Measurements from ENCODE around the gene CRACR2A. TPM values are rescaled to one million over a fixed set of nuclear protein-coding genes. Genes with fewer than 3 reads are reported as not detected.

The CRACR2A gene
- total RNA-seq, 4 donors from 2014 or later = 34.5 to 165 (median 85.8) TPM

DNA sequence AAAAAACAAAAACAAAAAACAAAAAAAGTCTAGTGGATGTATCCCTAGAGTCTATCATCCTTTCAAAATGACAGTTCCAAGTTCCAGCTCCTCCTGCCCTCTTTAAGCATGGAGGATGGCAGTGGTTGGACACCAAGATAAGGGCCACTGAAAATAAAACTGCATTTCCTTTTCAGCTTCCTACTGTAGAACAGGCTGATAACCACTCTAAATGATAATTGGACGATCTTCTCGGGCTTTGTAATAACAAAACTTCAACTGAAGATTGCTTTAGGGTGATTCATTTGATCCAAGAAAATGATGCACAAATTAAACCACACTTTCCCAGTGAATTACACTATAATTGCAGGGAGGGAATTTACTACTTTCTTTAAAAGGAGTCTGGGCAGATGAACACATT lies 42.2 kb upstream of the CRACR2A start:
- TF ChIP-seq POLR2AphosphoS5 (IDR thresholded peaks at IDR 0.05) (no peak), EP300 (IDR thresholded peaks at IDR 0.05; ENCODE audit: low read depth) (no peak), POLR2A (IDR thresholded peaks at IDR 0.05) (no peak)
- TF ChIP-seq, protein P1, sequence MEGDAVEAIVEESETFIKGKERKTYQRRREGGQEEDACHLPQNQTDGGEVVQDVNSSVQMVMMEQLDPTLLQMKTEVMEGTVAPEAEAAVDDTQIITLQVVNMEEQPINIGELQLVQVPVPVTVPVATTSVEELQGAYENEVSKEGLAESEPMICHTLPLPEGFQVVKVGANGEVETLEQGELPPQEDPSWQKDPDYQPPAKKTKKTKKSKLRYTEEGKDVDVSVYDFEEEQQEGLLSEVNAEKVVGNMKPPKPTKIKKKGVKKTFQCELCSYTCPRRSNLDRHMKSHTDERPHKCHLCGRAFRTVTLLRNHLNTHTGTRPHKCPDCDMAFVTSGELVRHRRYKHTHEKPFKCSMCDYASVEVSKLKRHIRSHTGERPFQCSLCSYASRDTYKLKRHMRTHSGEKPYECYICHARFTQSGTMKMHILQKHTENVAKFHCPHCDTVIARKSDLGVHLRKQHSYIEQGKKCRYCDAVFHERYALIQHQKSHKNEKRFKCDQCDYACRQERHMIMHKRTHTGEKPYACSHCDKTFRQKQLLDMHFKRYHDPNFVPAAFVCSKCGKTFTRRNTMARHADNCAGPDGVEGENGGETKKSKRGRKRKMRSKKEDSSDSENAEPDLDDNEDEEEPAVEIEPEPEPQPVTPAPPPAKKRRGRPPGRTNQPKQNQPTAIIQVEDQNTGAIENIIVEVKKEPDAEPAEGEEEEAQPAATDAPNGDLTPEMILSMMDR (IDR thresholded peaks at IDR 0.05) = no peak
- DNase-seq = no peak
- H3K4me3 ChIP-seq = no peak overlapping the region
- intact Hi-C loops (cut with DNase I; ENCODE audit: low total_unique reads) = no loop called here
- no peaks in the 10 kb centered on the region for H3K27me3 ChIP-seq
- in situ Hi-C loops (cut with MboI; ENCODE audit: low pct_ligation_motif_present in 1 of 4, low pct_unique_long_range_greater_than_20kb in 1 of 4, low sequenced_read_pairs in 3 of 4) = loop anchor here in 3 of 4 donors (10.0 to 25.0 kb wide), 2 partner anchors 500 to 508 kb away; no protein-coding TSS in a partner anchor
- no peaks in the 10 kb centered on the region for H3K36me3 ChIP-seq
- H3K4me1 ChIP-seq = no peaks in the 10 kb centered on the region
- no peak overlapping the region for H3K27ac ChIP-seq
- no peaks in the 10 kb centered on the region for H3K9me3 ChIP-seq
- 7 to 35% methylated on average over 2 of the region's 2 CpGs for WGBS, 2 donors (ENCODE audit: low coverage in 1 of 2)

DNA sequence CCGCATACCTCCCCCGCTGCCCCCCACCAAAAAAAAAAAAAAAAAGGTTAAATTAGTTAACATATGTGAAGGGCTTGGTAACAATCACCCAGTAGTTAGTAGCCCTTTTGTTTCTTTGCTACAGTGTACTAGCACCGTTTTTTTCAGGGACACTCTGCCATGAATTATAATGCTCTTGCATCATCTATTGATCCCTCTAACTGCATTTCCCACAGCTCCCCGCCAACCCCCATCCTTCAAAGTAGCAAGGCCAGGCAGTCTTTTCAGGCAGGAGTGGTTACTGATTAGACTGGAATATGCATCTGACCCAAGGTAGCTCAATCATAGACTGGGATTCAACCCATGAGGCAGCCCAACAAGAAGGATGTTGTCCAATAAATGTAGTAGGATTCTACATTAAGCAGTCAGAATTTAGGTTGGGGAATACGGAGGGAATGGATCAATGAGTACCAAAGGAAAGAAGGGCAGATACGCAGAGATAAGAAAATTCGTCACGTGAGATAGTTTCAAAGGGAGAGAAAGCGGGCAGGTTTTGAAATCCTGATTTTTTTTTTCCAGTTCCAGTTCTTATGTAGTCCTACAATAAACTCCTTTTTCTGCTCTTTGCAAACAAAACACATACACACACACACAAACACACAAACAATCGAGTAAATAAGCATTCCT lies 39.8 kb upstream of the CRACR2A start:
- intact Hi-C loops (cut with DNase I; ENCODE audit: low total_unique reads) = no loop called here
- no peak overlapping the region for H3K27ac ChIP-seq
- WGBS, 2 donors (ENCODE audit: low coverage in 1 of 2) = 91 to 95% methylated on average over 6 to 10 of the region's 10 CpGs

DNA sequence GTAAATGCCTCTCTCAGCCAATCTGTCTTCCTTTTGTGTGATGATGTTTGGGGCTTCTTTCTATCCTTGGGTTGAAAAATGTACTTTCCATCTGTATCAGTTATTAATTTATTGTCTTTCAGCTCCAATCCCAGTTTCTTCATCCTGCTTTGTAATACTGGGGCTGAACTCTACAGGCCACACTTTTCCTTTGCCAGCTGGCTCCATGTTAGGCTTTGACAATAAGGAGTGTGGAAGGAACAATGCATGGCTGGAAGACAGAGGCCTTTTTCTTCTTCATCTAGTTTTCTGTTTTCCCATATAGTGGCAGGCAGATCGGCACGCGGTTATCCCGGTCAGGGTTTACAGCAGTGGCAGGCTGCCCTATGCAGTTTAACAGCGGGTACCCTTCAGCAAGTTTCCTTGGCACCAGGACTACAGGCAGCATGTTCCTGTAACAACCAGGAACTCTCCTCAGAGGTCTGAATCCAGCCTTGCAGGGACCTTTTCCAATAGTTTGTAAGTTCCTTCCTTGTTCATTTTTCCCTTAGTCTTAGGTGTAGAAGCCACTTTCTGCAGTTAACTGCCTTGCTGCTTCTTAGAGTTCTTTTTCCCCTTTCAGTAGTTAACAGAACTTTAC lies 38.5 kb upstream of the CRACR2A start:
- Histone ChIP-seq H3K27ac (no peak overlapping the region), H3K4me3 (no peak overlapping the region), H3K36me3 (no peaks in the 10 kb centered on the region), H3K27me3 (no peaks in the 10 kb centered on the region), H3K9me3 (no peaks in the 10 kb centered on the region), H3K4me1 (no peaks in the 10 kb centered on the region)
- TF ChIP-seq, protein P1 (IDR thresholded peaks at IDR 0.05) = no peak
- TF ChIP-seq POLR2AphosphoS5 (IDR thresholded peaks at IDR 0.05) (no peak), EP300 (IDR thresholded peaks at IDR 0.05; ENCODE audit: low read depth) (no peak), POLR2A (IDR thresholded peaks at IDR 0.05) (no peak)
- intact Hi-C loops (cut with DNase I; ENCODE audit: low total_unique reads) = no loop called here
- WGBS, 2 donors (ENCODE audit: low coverage in 1 of 2) = 95% methylated on average over 5 of the region's 5 CpGs; no CpG with 5 or more reads in 1 of the 2 donors
- DNase-seq = no peak
- in situ Hi-C loops (cut with MboI; ENCODE audit: low pct_ligation_motif_present in 1 of 4, low pct_unique_long_range_greater_than_20kb in 1 of 4, low sequenced_read_pairs in 3 of 4) = loop anchor here in 3 of 4 donors (10.0 to 25.0 kb wide), 2 partner anchors 497 to 504 kb away; no protein-coding TSS in a partner anchor

More for the DNA sequence above, 39.8 kb upstream of the CRACR2A start:
- Histone ChIP-seq H3K4me1 (no peaks in the 10 kb centered on the region), H3K27me3 (no peaks in the 10 kb centered on the region), H3K9me3 (no peaks in the 10 kb centered on the region), H3K36me3 (no peaks in the 10 kb centered on the region), H3K4me3 (no peak overlapping the region)
- DNase-seq = no peak
- in situ Hi-C loops (cut with MboI; ENCODE audit: low pct_ligation_motif_present in 1 of 4, low pct_unique_long_range_greater_than_20kb in 1 of 4, low sequenced_read_pairs in 3 of 4) = loop anchor here in 3 of 4 donors (10.0 to 25.0 kb wide), 2 partner anchors 498 to 505 kb away; no protein-coding TSS in a partner anchor
- no peak for TF ChIP-seq EP300 (IDR thresholded peaks at IDR 0.05; ENCODE audit: low read depth)
- TF ChIP-seq, protein P1 (IDR thresholded peaks at IDR 0.05) = no peak
- no peak for TF ChIP-seq POLR2AphosphoS5 (IDR thresholded peaks at IDR 0.05)
- no peak for TF ChIP-seq POLR2A (IDR thresholded peaks at IDR 0.05)

DNA sequence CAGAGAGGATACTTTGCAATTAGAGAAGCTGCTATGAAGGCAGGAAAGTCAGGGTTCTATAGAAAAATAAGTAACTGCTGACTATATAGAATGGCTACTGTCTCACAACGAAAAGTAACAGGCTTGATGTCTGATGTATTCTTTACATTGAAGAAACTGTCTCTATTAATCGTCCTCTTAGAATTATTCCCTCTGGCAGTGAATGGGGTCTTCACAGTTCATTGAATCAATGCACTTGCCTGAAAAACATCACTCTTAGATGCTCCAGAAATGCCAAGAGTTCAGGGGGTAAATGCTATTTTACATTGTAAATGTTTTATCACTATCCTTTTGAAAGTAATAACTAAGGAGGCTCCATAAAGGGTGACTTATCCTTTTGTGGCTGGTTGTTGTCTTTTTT lies 37.7 kb upstream of the CRACR2A start:
- Histone ChIP-seq H3K27me3 (no peaks in the 10 kb centered on the region), H3K4me1 (no peaks in the 10 kb centered on the region), H3K9me3 (no peaks in the 10 kb centered on the region), H3K4me3 (no peak overlapping the region), H3K36me3 (no peaks in the 10 kb centered on the region), H3K27ac (no peak overlapping the region)
- DNase-seq = no peak
- intact Hi-C loops (cut with DNase I; ENCODE audit: low total_unique reads) (no loop called here), in situ Hi-C loops (cut with MboI; ENCODE audit: low pct_ligation_motif_present in 1 of 4, low pct_unique_long_range_greater_than_20kb in 1 of 4, low sequenced_read_pairs in 3 of 4) (loop anchor here in 3 of 4 donors (10.0 to 25.0 kb wide), 2 partner anchors 496 to 503 kb away; no protein-coding TSS in a partner anchor)
- 81 to 91% methylated on average over 2 of the region's 2 CpGs for WGBS, 2 donors (ENCODE audit: low coverage in 1 of 2)
- no peak for TF ChIP-seq EP300 (IDR thresholded peaks at IDR 0.05; ENCODE audit: low read depth)
- TF ChIP-seq, protein P1 (IDR thresholded peaks at IDR 0.05) = no peak
- TF ChIP-seq POLR2A (IDR thresholded peaks at IDR 0.05) = no peak
- no peak for TF ChIP-seq POLR2AphosphoS5 (IDR thresholded peaks at IDR 0.05)

Data from transverse colon (tissue), 4 donors.